ENCODE results near the gene SYNE4. TPM values are rescaled to one million over a fixed set of nuclear protein-coding genes. Genes with fewer than 3 reads are reported as not detected.

SYNE4 gene
- total and polyA plus RNA-seq, 9 of the 15 experiments (the other 6 are each of a cell fraction or from before 2014, with no cell fraction given): 0.03 to 0.65 (median 0.29) TPM

GRCh38 chr19:36025541-36025940, 16.9 kb upstream of the SYNE4 start:
- Histone ChIP-seq H3K27me3 (ENCODE audit: control insufficient read depth in 2 of 2, insufficient read depth in 2 of 2, low read length in 2 of 2) (no peaks in the 10 kb centered on the region), H3K4me1 (replicated peaks in 1 of 2; ENCODE audit: control insufficient read depth in 2 of 2, insufficient read depth in 2 of 2, low read length in 2 of 2) (peaks cover 0 to 7% of the 10 kb centered on the region in 2 experiments; a peak in 1 of 5 replicates), H3K27ac (ENCODE audit: extremely low read depth, low read depth, low read length) (no peak overlapping the region), H4K20me1 (replicated peaks; ENCODE audit: control insufficient read depth, insufficient read depth, low read length) (no peaks in the 10 kb centered on the region), H3K4me2 (ENCODE audit: insufficient read depth, low read length) (no peak overlapping the region), H3K79me2 (ENCODE audit: control insufficient read depth, insufficient read depth, low read length) (no peaks in the 10 kb centered on the region), H3K36me3 (ENCODE audit: control insufficient read depth, insufficient read depth, low read length) (peaks cover 52% of the 10 kb centered on the region; the same call in 2 of the 3 replicates), H2AFZ (ENCODE audit: low read depth, low read length) (no peak overlapping the region), H3K4me3 (no peak overlapping the region), H3K9me1 (ENCODE audit: control insufficient read depth, insufficient read depth, low read length) (no peaks in the 10 kb centered on the region), H3K9me3 (replicated peaks; ENCODE audit: control insufficient read depth, insufficient read depth, low read depth, low read length) (no peaks in the 10 kb centered on the region), H3K9ac (ENCODE audit: insufficient read depth in 1 of 2, low read depth in 2 of 2, low read length in 2 of 2) (no peak overlapping the region)
- no TSS peak for BruUV-seq (replicated peaks)
- CTCF ChIA-PET (ENCODE audit: low intra/inter-chr PET ratio): no interaction called here
- POLR2A ChIA-PET: no interaction called here
- TF ChIP-seq NR2C1 (IDR thresholded peaks at IDR 0.05): peak; percentile 87
- TF ChIP-seq NR2C1 (tag; IDR thresholded peaks at IDR 0.05): peak; percentile 85
- no peak for TF ChIP-seq NR2C2 (CRISPR knock-in tag; IDR thresholded peaks at IDR 0.05)
- peak; percentile 46 for TF ChIP-seq NR2C2 (tag; IDR thresholded peaks at IDR 0.05)
- no peak for TF ChIP-seq PBX2 (CRISPR knock-in tag; IDR thresholded peaks at IDR 0.05; ENCODE audit: low read depth)
- no peak for TF ChIP-seq PBX2 (tag; conservative IDR thresholded peaks at IDR 0.05; ENCODE audit: low read depth)
- no peak for TF ChIP-seq ZKSCAN8 (CRISPR knock-in tag; IDR thresholded peaks at IDR 0.05)
- TF ChIP-seq RFX5 (IDR thresholded peaks at IDR 0.05; ENCODE audit: low read depth, low read length): no peak
- no peak for TF ChIP-seq SMAD2 (IDR thresholded peaks at IDR 0.05; ENCODE audit: low read depth, low read length)
- TF ChIP-seq FOXJ3 (CRISPR knock-in tag; IDR thresholded peaks at IDR 0.05): no peak
- no peak for TF ChIP-seq RFX7 (CRISPR knock-in tag; IDR thresholded peaks at IDR 0.05)
- intact Hi-C loops (cut with micrococcal nuclease): no loop called here
- peak in 2 of 4 experiments; percentile 16 to 31 for DNase-seq (ENCODE audit: extremely low read depth in 1 of 4, low spot score in 3 of 4)
- ATAC-seq: peak; percentile 64
- FAIRE-seq: peak; percentile 56
- 10% methylated on average over 1 of the region's 1 CpG for WGBS (ENCODE audit: insufficient coverage, low coverage, missing lambda C conversion rate)
- in situ Hi-C loops (cut with MboI): no loop called here

Measured in K562 (cell line).